ENCODE data around the gene KREMEN1.
A peak's percentile ranks its signal among the peaks of the same experiment; 100 is the strongest.

The KREMEN1 gene

DNA sequence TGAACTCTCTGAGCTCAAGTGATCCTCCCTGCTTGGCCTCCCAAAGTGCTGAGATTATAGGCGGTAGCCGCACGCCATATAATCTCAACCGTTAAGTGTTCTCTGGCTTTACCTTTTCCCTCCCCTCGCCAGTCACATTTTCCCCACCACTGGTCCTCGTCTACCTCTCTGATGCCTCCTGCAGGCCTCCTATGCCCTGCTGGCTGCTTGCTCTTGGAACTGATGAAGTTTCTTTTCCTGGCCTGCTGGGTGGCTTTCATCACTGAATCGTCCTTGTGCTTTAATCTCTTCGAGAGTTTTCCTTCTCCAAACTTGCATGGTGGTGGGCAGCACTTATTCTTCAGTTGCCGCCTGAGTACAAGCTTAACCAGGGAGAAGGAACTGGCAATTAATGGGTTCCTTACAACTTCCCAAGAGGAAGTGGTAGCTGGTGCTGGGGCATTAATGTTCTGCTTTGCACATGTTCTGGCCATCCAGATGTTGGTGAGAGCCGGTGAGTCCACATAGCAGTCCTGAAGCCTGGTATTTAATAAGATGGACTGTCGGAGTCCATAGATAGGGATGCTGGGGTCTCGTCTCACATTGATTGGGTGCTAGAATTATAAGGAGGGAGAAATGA, 12.5 kb upstream of the KREMEN1 start:
- Mint-ChIP-seq H3K4me3 (no peak overlapping the region), H3K9me3 (no peaks in the 10 kb centered on the region), H3K27me3 (ENCODE audit: low read depth) (peaks cover 44% of the 10 kb centered on the region), H3K4me1 (ENCODE audit: low read depth) (no peaks in the 10 kb centered on the region), H3K36me3 (ENCODE audit: low read depth) (no peaks in the 10 kb centered on the region), H3K27ac (no peak overlapping the region)
- no peak for DNase-seq (ENCODE audit: low spot score)

DNA sequence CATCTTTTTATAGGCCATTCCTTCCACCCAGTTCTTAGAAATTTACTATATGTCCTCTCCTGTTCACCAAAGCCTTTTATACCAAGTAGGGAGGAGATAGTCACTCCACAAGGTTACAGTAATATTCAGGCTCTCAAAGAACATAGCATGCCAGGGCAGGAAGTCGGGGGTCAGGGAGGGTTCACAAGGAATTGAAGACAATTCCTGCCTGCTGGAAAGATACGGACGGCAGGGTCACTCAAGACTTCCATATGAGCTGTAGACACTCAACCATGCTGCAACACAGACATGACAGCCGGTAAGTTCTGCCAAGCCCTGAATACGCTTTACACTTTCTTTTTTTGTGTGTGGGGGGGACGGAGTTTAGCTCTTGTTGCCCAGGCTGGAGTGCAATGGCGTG, 11.9 kb upstream of the KREMEN1 start:
- Mint-ChIP-seq H3K4me1 (ENCODE audit: low read depth) (peaks cover 3% of the 10 kb centered on the region), H3K27ac (no peak overlapping the region), H3K4me3 (no peak overlapping the region), H3K27me3 (ENCODE audit: low read depth) (peaks cover 43% of the 10 kb centered on the region), H3K36me3 (ENCODE audit: low read depth) (no peaks in the 10 kb centered on the region), H3K9me3 (no peaks in the 10 kb centered on the region)
- no peak for DNase-seq (ENCODE audit: low spot score)

DNA sequence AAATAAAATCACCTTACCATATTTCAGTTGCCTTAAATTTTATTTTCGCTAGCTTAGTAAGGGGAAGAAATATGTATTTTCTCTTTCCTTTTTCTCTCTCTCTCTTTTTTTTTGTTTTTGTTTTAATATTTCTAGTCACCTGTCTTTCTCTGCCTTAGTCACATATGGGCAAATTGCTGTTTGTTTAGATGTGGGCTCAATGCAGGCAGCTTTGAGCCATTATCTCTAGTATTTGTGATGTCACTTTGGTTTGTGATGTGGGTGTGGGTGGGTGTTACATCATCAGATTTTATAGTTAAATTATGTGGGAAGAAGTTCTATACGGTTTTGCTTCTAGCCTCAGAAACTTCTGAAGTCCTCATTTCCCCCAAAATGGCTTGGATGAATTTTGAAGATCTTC, 11.1 kb upstream of the KREMEN1 start, which contains the start of gene C22orf31:
TSS of gene C22orf31 (minus strand) at position 59 of the 400 bp plus-strand sequence. CDS start at position 20, 39 bp downstream.
- Mint-ChIP-seq H3K27me3 (ENCODE audit: low read depth) (peaks cover 50% of the 10 kb centered on the region), H3K9me3 (no peaks in the 10 kb centered on the region), H3K36me3 (ENCODE audit: low read depth) (no peaks in the 10 kb centered on the region), H3K4me3 (no peak within 1 kb of the TSS), H3K27ac (no peak within 1 kb of the TSS), H3K4me1 (ENCODE audit: low read depth) (peaks cover 6% of the 10 kb centered on the region)
- no peak for DNase-seq (ENCODE audit: low spot score)

DNA sequence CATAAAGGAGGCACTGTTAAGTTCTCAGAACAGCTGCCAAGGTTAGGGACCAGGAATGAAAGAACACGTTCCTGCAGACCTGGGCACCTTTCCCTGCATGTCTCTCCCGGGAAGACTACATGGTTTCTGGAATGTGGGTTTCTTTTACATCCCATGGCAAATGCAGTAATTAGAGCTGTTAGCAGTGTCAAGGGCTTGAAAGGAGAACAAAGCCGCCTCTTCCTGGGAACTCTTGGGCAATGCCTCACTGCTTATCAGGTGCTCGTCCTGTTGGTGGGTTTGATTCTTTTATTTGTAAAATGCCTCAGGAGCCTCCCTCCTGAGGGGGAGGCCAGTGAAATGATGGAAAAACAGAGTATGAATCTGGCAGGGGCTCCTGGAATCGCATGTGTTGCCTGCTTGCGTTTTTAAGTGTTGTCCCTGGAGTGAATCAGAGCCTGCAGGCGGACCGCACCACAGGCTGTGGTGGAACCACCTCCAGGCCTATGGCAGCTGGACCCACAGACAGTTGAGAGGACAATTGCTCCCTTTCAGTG, 10.5 kb upstream of the KREMEN1 start:
- Mint-ChIP-seq H3K4me1 (ENCODE audit: low read depth) (peaks cover 7% of the 10 kb centered on the region), H3K4me3 (no peak overlapping the region), H3K27me3 (ENCODE audit: low read depth) (peaks cover 53% of the 10 kb centered on the region), H3K9me3 (no peaks in the 10 kb centered on the region), H3K27ac (no peak overlapping the region), H3K36me3 (ENCODE audit: low read depth) (no peaks in the 10 kb centered on the region)
- no peak for DNase-seq (ENCODE audit: low spot score)

DNA sequence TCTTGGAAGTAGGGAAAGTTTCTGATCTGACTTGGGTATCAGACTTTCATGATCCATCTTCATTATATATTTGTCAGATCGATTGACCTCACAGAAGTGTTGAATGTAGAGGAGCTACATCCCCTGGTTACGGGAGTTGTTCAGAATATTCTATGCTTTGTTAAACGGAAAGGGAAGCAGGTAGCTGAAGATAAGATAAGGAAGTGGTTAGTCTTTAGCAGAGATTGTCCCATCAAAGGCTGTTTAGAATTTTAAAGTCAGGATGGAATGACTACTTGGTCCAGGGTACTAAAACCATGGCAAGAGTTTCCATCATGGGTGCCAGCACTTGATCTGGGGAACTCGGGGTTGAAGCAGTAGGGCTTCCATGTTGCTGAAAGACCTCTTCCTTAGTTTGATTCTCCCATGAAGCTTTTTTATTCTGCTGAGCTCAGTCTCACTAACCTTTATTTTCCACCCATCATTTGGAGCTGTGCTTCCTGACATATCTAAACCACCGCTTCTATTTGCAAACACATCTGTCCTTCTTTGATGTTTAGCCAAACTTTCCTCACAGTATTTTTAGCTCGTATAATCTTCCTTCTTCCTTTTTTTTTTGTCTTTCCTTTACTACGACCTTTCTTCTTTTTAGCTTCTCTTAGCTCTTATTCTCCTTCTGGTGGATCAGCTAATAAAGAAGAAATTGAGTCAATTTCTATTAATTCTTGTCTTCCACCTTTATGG, 7.2 kb upstream of the KREMEN1 start:
- no peak for DNase-seq (ENCODE audit: low spot score)
- Mint-ChIP-seq H3K36me3 (ENCODE audit: low read depth) (no peaks in the 10 kb centered on the region), H3K4me3 (no peak overlapping the region), H3K27ac (no peak overlapping the region), H3K4me1 (ENCODE audit: low read depth) (peaks cover 7% of the 10 kb centered on the region), H3K9me3 (no peaks in the 10 kb centered on the region), H3K27me3 (ENCODE audit: low read depth) (peaks cover 53% of the 10 kb centered on the region)

DNA sequence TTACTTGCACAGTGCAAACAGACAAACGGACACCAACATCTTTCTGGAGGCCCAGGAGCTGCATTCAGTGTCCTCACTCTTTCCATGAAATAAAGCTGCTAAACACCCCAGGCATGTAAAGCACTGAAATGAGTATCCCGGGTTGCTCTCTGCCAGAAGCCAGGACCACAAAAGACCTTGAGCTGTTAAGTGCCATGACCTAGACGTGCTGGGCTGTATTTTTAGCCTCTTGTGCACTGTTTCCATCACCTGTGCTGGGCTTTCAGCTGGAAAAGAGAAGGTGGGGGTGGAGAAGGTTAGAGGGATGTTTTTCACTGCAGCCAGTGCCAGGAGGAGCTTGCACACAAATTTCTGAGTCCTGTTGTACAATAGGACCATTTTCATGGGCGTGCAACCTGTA, 3.4 kb upstream of the KREMEN1 start:
- Mint-ChIP-seq H3K9me3 (no peaks in the 10 kb centered on the region), H3K4me3 (no peak overlapping the region), H3K27ac (no peak overlapping the region), H3K36me3 (ENCODE audit: low read depth) (no peaks in the 10 kb centered on the region), H3K27me3 (ENCODE audit: low read depth) (peaks cover 54% of the 10 kb centered on the region), H3K4me1 (ENCODE audit: low read depth) (peaks cover 22% of the 10 kb centered on the region)
- DNase-seq (ENCODE audit: low spot score), result no peak

DNA sequence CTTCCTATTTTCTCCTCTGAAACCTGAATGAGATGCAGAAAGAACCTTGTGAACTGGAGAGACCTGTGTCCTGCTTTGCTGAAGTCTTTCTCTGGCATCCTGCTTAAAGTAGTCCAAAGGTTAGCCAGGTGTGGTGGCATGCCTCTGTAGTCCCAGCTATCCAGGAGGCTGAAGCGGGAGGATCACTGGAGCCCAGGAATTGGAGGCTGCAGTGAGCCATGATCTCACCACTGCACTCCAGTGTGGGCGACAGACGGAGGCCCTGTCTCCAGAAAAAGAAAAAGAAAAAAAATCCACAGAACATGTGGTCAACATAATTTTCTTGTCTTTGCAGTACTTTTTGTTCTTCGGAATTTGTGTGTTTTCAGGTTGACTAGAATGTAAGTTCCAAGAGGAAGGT, 2.3 kb upstream of the KREMEN1 start:
- peak overlapping the region; percentile 69 for H3K4me3 Mint-ChIP-seq
- no peak overlapping the region for H3K27ac Mint-ChIP-seq
- no peaks in the 10 kb centered on the region for H3K36me3 Mint-ChIP-seq (ENCODE audit: low read depth)

DNA sequence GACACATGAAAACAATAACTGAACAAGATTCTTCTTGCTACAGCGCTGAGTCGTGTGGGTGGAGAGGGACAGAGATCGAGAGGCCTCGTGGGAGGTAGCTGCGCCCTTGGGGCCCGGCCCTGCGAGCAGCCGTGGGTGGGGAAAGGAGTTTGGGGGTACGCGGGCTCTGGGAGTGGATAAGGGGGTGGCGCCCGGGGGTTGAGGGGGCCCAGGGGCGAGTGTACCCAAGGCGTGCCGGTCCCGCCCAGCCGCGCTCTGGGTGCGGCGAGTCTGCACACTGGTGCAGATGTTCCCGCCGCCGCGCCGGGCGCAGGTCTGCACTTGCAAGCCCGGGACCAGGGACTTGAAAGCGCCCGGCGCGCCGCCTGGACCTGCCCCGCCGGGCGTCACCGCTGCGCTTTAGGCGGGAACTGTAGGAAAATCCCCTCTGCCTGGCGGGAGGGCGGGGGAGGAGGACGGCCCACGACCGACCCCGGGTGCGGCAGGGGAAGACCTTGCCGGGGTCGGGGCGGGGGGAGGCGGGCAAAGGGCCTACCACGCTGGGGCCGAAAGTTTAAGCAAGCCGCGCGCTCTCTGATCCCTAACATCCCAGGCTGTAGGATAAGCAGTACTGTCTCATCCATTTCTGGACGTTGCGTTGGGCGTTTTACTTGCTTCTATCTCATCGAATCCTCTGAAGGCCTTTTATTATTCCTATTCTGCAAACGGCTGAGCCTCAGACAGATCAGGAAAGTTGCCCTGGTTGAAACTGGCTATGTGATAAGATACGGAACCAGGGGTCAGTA, 1.4 kb upstream of the KREMEN1 start:
- Mint-ChIP-seq H3K4me3 (peak overlapping the region; percentile 69), H3K27ac (peak overlapping the region; percentile 10), H3K36me3 (ENCODE audit: low read depth) (no peaks in the 10 kb centered on the region), H3K4me1 (ENCODE audit: low read depth) (peaks cover 17% of the 10 kb centered on the region), H3K9me3 (no peaks in the 10 kb centered on the region), H3K27me3 (ENCODE audit: low read depth) (peaks cover 66% of the 10 kb centered on the region)
- DNase-seq (ENCODE audit: low spot score), result peak; percentile 36

More for the DNA sequence above, 2.3 kb upstream of the KREMEN1 start:
- Mint-ChIP-seq H3K27me3 (ENCODE audit: low read depth) (peaks cover 63% of the 10 kb centered on the region), H3K9me3 (no peaks in the 10 kb centered on the region), H3K4me1 (ENCODE audit: low read depth) (peaks cover 22% of the 10 kb centered on the region)
- DNase-seq (ENCODE audit: low spot score), result no peak

DNA sequence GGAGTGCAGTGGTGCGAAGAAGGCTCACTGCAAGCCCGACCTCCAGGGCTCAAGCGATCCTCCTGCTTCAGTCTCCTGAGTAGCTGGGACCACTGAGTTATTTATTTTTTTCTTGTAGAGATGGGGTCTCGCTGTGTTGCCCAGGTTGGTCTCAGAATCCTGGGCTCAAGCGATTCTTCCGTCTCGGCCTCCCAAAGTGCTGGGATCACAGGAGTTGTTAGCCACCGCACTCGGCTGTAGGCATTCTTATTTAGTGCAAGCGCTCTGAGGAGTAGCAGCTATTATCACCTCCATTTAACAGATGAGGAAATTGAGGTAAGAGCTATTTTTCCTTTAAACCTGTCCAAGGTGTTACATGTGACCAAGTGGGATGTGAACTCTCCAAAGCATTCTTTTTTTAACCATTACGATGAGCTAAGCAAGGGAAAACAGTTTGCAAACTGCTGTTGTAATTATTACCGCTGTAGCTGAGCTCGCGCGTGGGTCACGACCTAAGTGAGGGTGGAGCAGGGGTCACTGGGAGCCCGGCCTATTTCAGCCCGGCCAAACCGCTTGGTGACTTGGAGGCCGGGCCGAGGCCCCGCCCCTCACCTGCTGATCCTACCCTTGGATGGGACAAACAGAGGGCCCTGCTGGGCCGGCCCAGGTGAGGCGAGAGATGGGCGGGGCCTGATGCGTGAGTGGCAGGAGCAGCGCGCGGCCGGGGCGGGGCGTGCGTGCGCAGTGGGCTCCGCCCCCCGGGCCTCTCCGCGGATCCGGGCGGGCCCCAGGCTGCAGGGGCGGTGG, 449 bp upstream of the KREMEN1 start:
- H3K36me3 Mint-ChIP-seq (ENCODE audit: low read depth), result no peaks in the 10 kb centered on the region
- no peak overlapping the region for H3K27ac Mint-ChIP-seq
- no peaks in the 10 kb centered on the region for H3K9me3 Mint-ChIP-seq
- peak overlapping the region; percentile 64 for H3K4me3 Mint-ChIP-seq
- peaks cover 15% of the 10 kb centered on the region for H3K4me1 Mint-ChIP-seq (ENCODE audit: low read depth)
- peaks cover 63% of the 10 kb centered on the region for H3K27me3 Mint-ChIP-seq (ENCODE audit: low read depth)
- DNase-seq (ENCODE audit: low spot score), result peak; percentile 81

DNA sequence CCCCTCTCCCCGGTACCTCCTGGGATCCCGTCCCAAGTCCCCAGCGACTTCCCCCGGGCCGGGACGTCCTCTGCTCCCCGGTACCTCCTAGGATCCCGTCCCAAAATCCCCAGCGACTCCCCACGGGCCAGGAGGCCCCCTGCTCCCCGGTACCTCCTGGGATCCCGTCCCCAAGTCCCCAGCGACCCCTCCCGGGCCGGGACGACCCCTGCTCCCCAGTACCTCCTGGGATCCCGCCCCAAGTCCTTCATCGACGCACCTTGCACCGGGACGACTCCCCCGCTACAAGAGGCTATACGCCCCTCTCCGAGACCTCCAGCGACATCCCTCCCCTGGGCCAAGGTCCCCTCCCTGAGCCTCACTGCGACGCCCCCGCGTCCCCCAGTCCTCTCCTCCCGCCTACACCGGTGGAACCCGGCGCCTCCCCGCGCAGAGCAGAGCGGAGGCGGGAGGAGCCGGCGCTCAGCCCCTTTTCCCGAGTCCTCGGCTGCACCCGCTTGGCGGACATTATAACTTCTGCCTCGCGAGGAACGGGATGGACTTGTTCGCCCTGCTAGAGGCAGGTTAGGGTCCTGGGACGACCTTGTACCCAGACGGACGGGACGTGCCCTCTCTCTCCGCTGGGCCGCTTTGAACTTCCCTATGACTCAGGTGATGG, 912 bp downstream of the KREMEN1 start:
- peak; percentile 16 for DNase-seq (ENCODE audit: low spot score)
- Mint-ChIP-seq H3K4me3 (peak overlapping the region; percentile 45), H3K4me1 (ENCODE audit: low read depth) (peaks cover 15% of the 10 kb centered on the region), H3K27me3 (ENCODE audit: low read depth) (peaks cover 74% of the 10 kb centered on the region), H3K9me3 (no peaks in the 10 kb centered on the region), H3K36me3 (ENCODE audit: low read depth) (no peaks in the 10 kb centered on the region), H3K27ac (no peak overlapping the region)

DNA sequence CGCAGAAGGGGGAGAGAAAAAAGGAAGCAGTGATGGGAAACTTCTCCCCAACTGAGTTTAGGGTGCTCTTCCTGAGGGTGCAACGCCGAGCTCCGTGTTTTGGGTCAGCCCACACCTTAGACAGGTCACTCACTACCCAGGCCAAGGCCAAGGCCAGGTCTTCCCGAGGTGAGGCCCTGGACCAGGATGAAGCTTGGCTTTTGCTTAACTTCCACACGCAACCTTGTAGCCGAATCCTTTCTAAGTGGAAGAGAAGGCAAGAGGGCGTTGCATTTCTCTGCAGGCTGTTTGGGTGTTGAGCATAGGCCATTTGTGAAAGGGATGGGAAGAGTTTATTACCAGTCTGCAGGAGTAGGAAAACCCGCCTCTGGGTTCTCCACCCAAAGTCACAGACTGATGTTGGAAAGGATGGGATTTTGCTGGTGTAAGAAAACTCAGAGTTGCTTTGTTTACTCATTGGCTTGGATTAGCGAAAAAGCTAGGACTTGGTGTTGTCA, 1.5 kb downstream of the KREMEN1 start:
- Mint-ChIP-seq H3K4me3 (peak overlapping the region; percentile 45), H3K4me1 (ENCODE audit: low read depth) (peaks cover 15% of the 10 kb centered on the region), H3K27me3 (ENCODE audit: low read depth) (peaks cover 76% of the 10 kb centered on the region), H3K36me3 (ENCODE audit: low read depth) (no peaks in the 10 kb centered on the region), H3K9me3 (no peaks in the 10 kb centered on the region), H3K27ac (no peak overlapping the region)
- no peak for DNase-seq (ENCODE audit: low spot score)

DNA sequence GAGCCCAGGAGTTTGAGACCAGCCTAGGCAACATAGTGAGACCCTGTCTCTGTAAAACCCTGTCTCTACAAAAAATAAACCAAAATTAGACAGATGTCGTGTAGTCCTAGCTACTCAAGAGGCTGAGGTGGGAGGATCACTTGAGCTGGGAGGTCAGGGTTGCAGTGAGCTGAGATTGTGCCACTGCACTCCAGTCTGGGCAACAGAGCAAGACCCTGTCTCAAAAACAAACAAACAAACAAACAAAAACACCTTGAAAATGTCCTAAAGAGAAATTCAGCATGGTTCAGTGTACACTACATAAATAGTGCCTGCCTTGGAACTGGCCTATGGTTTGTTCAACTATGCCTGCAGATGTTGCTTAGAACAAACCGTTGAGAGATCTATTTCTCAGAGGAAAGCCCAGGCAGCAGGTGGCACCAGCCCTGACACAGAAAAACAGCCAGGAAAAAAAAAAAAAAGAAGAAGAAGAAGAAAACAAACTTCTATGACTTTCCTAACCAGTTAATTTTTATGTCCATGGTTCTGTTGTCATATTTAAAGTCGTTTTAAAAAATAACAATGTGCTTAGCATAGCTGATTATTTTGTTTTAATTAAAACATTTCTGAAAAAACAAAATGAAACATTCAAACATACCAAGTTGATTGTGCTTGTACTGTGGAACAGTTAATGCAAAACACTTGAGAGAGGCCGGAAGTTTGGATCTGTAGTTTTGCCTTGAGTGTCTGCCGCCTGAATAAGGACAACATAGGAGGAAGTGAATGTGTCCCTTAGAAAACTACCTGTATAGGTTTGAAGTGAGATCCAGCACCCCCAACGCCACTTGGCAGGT, 5.4 kb downstream of the KREMEN1 start:
- Mint-ChIP-seq H3K9me3 (no peaks in the 10 kb centered on the region), H3K36me3 (ENCODE audit: low read depth) (no peaks in the 10 kb centered on the region), H3K27me3 (ENCODE audit: low read depth) (peaks cover 63% of the 10 kb centered on the region), H3K27ac (no peak overlapping the region), H3K4me1 (ENCODE audit: low read depth) (no peaks in the 10 kb centered on the region), H3K4me3 (no peak overlapping the region)
- no peak for DNase-seq (ENCODE audit: low spot score)

All from T-helper 2 cell treated with Interferon-gamma antibody and Interleukin-4, amounts not matched to agents 5 μg/mL and 100 μg/mL, for 36 hours (primary cell).